Omental fat pad (tissue), 4 donors: Measurements from ENCODE around the gene NT5DC4. TPM values are rescaled to one million over a fixed set of nuclear protein-coding genes. Genes with fewer than 3 reads are reported as not detected.

Source experiments
- ATAC-seq: fragments of 150-250 bp; one replicate; pipeline ENCODE4 v1.9.1; 2016; ENCODE audit warnings: mild to moderate bottlenecking, moderate library complexity; ENCODE audit not compliant: low FRiP score
- DNase-seq: peaks from one replicate; pipeline ENCODE4 v3.0.0-alpha.2; 2019; ENCODE audit warnings: low spot score
- total RNA-seq, 4 donors: library from RNA; depleted of rRNA; stranded (reverse); fragments of >200 nt; gene quantifications; one replicate each; pipeline ENCODE4 v1.1.0, GENCODE V29; 2016
- TF ChIP-seq, protein P1 (sequence below), 3 donors: fragments of 450-650 bp; IDR thresholded peaks; one replicate each; pipeline ENCODE4 v1.5.1; 2016 to 2017; ENCODE audit warnings: antibody characterized with exemption in 3 of 3, mild to moderate bottlenecking in 3 of 3, moderate library complexity in 2 of 3

The NT5DC4 gene
- total RNA-seq = under 1 TPM in 1 of 4 donors, not detected in 3; 0.56 TPM

DNA sequence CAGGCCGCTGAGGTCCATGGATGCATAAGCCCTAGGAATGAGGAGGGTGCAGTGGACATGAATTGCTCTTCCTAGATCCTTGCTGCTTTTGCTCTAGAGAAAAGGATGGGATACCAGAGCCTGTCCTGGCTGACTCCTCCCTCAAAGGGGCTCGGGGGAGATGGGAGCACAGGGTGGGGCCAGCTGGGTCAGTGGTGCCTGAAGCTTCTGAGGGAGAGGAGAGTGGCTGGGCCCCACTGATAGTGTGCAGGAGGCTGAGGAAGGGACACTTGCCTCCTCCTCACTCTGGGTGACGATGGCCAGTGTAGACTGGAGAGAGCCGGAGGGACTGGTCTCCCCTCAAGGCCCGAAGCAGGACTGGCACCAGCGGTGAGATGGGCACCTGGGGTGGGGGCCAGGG lies at the start of gene NT5DC4:
TSS of gene NT5DC4 (plus strand) at position 236 of the 400 bp plus-strand sequence. CDS start at position 296, 60 bp downstream.
- TF ChIP-seq, protein P1, sequence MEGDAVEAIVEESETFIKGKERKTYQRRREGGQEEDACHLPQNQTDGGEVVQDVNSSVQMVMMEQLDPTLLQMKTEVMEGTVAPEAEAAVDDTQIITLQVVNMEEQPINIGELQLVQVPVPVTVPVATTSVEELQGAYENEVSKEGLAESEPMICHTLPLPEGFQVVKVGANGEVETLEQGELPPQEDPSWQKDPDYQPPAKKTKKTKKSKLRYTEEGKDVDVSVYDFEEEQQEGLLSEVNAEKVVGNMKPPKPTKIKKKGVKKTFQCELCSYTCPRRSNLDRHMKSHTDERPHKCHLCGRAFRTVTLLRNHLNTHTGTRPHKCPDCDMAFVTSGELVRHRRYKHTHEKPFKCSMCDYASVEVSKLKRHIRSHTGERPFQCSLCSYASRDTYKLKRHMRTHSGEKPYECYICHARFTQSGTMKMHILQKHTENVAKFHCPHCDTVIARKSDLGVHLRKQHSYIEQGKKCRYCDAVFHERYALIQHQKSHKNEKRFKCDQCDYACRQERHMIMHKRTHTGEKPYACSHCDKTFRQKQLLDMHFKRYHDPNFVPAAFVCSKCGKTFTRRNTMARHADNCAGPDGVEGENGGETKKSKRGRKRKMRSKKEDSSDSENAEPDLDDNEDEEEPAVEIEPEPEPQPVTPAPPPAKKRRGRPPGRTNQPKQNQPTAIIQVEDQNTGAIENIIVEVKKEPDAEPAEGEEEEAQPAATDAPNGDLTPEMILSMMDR (IDR thresholded peaks at IDR 0.05) = no peak
- ATAC-seq (no peak), DNase-seq (no peak)

DNA sequence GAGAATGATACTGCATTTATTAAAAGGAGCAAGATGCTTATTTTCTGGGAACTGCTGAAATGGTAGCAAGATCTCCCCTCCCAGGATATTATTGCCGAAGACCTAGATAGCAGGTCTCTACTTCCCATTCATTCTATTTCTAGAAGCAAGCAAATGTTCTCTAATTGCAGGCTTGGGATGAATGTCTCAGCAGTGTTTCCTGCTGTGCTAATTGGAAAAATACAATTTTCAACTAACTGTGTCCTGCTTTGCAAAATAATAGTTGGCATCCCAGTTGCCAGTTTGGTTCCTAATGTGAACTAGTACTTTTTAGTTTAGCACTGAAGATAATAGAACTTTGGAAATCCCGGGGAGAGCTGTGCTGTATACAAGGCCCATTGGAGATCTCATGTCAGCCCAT lies 49.0 kb upstream of the NT5DC4 start:
- TF ChIP-seq, protein P1 (IDR thresholded peaks at IDR 0.05) = no peak
- DNase-seq (no peak), ATAC-seq (no peak)

DNA sequence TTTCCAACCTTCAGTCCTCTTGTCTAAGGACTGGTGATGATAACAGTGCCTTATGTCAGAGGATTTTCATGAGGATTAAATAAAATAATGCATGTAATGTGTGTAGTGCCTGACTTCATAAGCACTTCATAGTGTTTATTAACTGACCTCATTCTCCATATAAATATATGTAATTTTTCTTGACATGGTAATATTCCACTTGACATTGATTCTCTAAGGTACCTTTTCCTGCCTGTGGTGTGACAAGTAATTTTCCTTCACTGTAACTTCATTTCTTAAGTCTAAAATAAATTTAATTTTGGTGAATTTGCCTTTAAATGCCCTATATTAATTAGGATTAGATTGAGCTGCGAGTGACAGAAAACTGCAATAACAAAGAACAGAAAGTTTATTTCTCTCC lies 47.8 kb upstream of the NT5DC4 start:
- no peak for ATAC-seq
- no peak for DNase-seq
- TF ChIP-seq, protein P1 (IDR thresholded peaks at IDR 0.05) = no peak

DNA sequence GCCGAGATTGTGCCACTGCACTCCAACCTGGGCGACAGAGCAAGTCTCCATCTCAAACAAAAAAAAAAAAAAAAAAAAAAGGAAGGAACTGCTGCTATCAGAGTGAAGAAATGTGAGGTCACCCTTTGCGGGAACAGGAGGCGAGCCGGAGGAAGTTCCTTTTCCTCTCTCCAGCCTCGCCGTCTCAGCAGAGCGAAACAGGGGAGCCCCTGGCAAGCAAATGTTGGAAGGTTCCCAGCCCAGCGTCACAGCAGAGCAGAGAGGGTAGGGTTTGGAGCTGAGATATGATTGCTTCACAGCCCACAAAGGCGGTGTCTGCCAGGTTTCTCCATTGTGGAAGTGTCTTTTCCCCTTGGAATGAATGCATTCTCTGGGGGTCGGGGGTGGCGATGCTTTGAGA lies 46.6 kb upstream of the NT5DC4 start:
- DNase-seq (no peak), ATAC-seq (peak; percentile 47)
- TF ChIP-seq, protein P1 (IDR thresholded peaks at IDR 0.05) = no peak

DNA sequence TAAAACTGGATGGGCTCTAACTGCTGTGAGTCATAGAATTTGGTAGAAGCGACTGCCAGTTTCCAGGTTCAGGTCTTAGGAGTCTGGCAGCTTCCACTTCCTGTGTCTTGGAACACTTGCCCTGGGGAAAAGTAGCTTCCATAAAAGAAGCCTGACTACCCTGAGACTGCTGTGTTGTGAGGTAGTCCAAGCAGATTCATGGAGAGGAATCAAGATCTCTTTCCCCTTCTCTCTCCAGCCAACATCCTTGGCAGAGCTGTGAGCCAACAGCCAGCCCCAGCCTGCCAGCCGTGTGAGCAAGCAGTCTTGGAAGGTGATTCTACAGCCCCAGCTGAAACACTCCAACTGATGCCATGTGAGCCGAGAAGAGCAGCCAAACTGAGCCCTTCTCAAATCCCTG lies 41.3 kb upstream of the NT5DC4 start:
- ATAC-seq (peak; percentile 83), DNase-seq (no peak)
- TF ChIP-seq, protein P1 (IDR thresholded peaks at IDR 0.05) = no peak

DNA sequence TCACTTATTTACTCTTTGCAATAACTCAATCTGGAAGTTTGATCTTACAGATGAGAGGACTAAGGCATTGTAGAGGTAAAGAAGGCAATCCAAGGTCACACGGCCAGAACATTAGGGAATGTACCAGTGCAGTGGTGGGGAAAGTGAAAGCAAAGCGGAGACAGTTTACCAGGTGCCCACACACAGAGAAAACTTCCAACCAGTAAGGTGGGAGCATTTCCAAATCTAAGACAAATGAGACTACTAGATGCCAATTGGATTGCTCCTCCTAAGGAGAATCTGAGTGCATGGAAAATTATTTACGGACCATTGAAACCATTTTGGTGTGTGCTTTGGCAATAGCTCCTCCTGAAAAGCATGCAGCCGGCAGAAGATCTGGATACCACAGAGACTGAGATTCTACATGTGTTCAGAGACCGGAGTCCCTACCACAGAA lies 40.1 kb upstream of the NT5DC4 start:
- TF ChIP-seq, protein P1 (IDR thresholded peaks at IDR 0.05) = no peak
- DNase-seq = no peak
- peak; percentile 42 for ATAC-seq

DNA sequence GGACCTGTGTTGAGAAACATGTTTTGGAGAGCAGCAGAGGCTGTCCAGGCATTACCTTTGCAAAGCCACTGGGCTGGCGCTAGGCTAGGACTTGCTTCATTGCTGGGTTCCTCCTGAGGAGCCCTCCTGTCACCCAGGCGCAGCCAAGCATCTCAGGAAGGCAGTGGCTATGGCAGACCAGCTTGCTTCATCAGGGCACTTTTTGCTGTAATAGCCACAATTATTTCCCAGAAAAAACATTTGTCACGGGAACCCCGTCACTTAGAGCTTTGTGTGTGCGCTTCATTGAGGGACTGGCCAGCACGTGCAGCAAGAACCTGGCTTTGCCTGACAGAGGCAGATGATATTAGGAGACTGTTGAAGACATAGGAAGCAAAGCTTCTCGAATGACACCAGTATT lies 38.7 kb upstream of the NT5DC4 start:
- DNase-seq (no peak), ATAC-seq (no peak)
- TF ChIP-seq, protein P1 (IDR thresholded peaks at IDR 0.05) = no peak
